GM23338 (cell line): ENCODE measurements around the gene EYA4. TPM values are rescaled to one million over a fixed set of nuclear protein-coding genes. Genes with fewer than 3 reads are reported as not detected.

ENCODE experiments used
- ATAC-seq: fragments of 200-7000 bp; cut with Tn5 transposase; 3 replicates; pipeline ENCODE4 v1.9.1; 2020
- DNase-seq: peaks from one replicate; pipeline ENCODE4 v3.0.0-alpha.2; 2015; ENCODE audit warnings: low spot score
- H2AFZ ChIP-seq: fragments of 200-600 bp; sonication (generic); 2 replicates; pipeline ENCODE4 v1.8.0; 2016; ENCODE audit warnings: antibody characterized with exemption, mild to moderate bottlenecking, moderate library complexity
- H3F3A ChIP-seq: fragments of 200-600 bp; sonication (generic); replicated peaks from 2 replicates; pipeline ENCODE4 v1.8.0; 2017; ENCODE audit warnings: antibody characterized with exemption, mixed run types, low read depth
- H3K27ac ChIP-seq: fragments of 200-600 bp; sonication (generic); 2 replicates; pipeline ENCODE4 v1.6.1; 2016; ENCODE audit warnings: low read depth
- H3K27me3 ChIP-seq: fragments of 200-600 bp; sonication (generic); 2 replicates; pipeline ENCODE4 v1.8.0; 2016; ENCODE audit warnings: mild to moderate bottlenecking, mixed run types, moderate library complexity; ENCODE audit not compliant: insufficient read depth
- H3K36me3 ChIP-seq: fragments of 200-600 bp; sonication (generic); 2 replicates; pipeline ENCODE4 v1.8.0; 2016; ENCODE audit warnings: mild to moderate bottlenecking; ENCODE audit not compliant: insufficient read depth
- H3K4me1 ChIP-seq: fragments of 200-600 bp; sonication (generic); 2 replicates; pipeline ENCODE4 v1.8.0; 2016; ENCODE audit warnings: mild to moderate bottlenecking, moderate library complexity; ENCODE audit not compliant: insufficient read depth
- H3K4me2 ChIP-seq: fragments of 200-600 bp; sonication (generic); 2 replicates; pipeline ENCODE4 v1.7.1; 2017; ENCODE audit warnings: mixed run types
- H3K4me3 ChIP-seq: fragments of 200-600 bp; sonication (generic); 2 replicates; pipeline ENCODE4 v1.6.1; 2016; ENCODE audit warnings: mixed run types
- H3K79me2 ChIP-seq: fragments of 200-600 bp; sonication (generic); replicated peaks from 2 replicates; pipeline ENCODE4 v1.8.0; 2017; ENCODE audit warnings: mild to moderate bottlenecking; ENCODE audit not compliant: insufficient read depth
- H3K9me2 ChIP-seq: fragments of 200-600 bp; sonication (generic); 2 replicates; pipeline ENCODE4 v1.8.0; 2017; ENCODE audit not compliant: insufficient read depth
- H4K20me1 ChIP-seq: fragments of 200-600 bp; sonication (generic); replicated peaks from 2 replicates; pipeline ENCODE4 v1.8.0; 2017; ENCODE audit warnings: mild to moderate bottlenecking; ENCODE audit not compliant: insufficient read depth
- H3K27ac Mint-ChIP-seq: 2 replicates; pipeline ENCODE4 v1.8.0; 2020; ENCODE audit warnings: inconsistent platforms, mild to moderate bottlenecking, moderate library complexity, mixed read lengths
- H3K27me3 Mint-ChIP-seq: 3 replicates; pipeline ENCODE4 v1.8.0; 2022; ENCODE audit warnings: low read depth, mild to moderate bottlenecking, moderate library complexity, mixed read lengths, inconsistent platforms; ENCODE audit not compliant: insufficient read depth, poor library complexity
- H3K36me3 Mint-ChIP-seq: 3 replicates; pipeline ENCODE4 v1.8.0; 2021; ENCODE audit warnings: low read depth, mild to moderate bottlenecking, inconsistent platforms, moderate library complexity, mixed read lengths
- H3K4me1 Mint-ChIP-seq: 3 replicates; pipeline ENCODE4 v1.8.0; 2020; ENCODE audit warnings: mild to moderate bottlenecking, inconsistent platforms, mixed read lengths
- H3K4me3 Mint-ChIP-seq: 3 replicates; pipeline ENCODE4 v1.8.0; 2021; ENCODE audit warnings: moderate library complexity, mild to moderate bottlenecking, inconsistent platforms, mixed read lengths
- H3K9me3 Mint-ChIP-seq: 3 replicates; pipeline ENCODE4 v1.8.0; 2020; ENCODE audit warnings: moderate library complexity, mild to moderate bottlenecking, inconsistent platforms, mixed read lengths
- CREB1 ChIP-seq: fragments of 250-450 bp; sonication (Bioruptor Pico); IDR thresholded peaks from 2 replicates; pipeline ENCODE4 v1.5.0; 2020; ENCODE audit warnings: low read depth, mild to moderate bottlenecking, moderate library complexity
- EZH2 ChIP-seq: fragments of 200-600 bp; sonication (generic); IDR thresholded peaks from one replicate; pipeline ENCODE4 v1.8.0; 2017; ENCODE audit warnings: antibody characterized with exemption, mild to moderate bottlenecking, low read depth; ENCODE audit not compliant: unreplicated experiment
- EZH2phosphoT487 ChIP-seq: fragments of 200-600 bp; sonication (generic); IDR thresholded peaks from one replicate; pipeline ENCODE4 v1.8.1; 2018; ENCODE audit warnings: antibody characterized with exemption; ENCODE audit not compliant: unreplicated experiment
- JUNB ChIP-seq: IDR thresholded peaks from one replicate; pipeline ENCODE4 v1.6.1; 2016; ENCODE audit warnings: antibody characterized with exemption; ENCODE audit not compliant: unreplicated experiment
- STAT1 ChIP-seq: IDR thresholded peaks from one replicate; pipeline ENCODE4 v1.6.1; 2016; ENCODE audit warnings: antibody characterized with exemption; ENCODE audit not compliant: unreplicated experiment
- ZNF114 ChIP-seq: fragments of 250-450 bp; sonication (Bioruptor Pico); IDR thresholded peaks from 2 replicates; pipeline ENCODE4 v1.5.0; 2020; ENCODE audit warnings: mild to moderate bottlenecking, moderate library complexity
- ZNF331 ChIP-seq: fragments of 250-450 bp; sonication (Bioruptor Pico); IDR thresholded peaks from 2 replicates; pipeline ENCODE4 v1.5.0; 2020; ENCODE audit warnings: low read depth, mild to moderate bottlenecking, moderate library complexity
- polyA plus RNA-seq: library from polyadenylated mRNA; unstranded; fragments of >200 nt; fragmentation: Nextera tagmentation; extraction: Ambion mirVana; gene quantifications from 2 replicates; pipeline ENCODE4 v1.2.1, GENCODE V29; 2016
- total RNA-seq: library from RNA; depleted of rRNA; stranded (reverse); fragments of >200 nt; shearing (Covaris generic); gene quantifications from 2 replicates; pipeline ENCODE4 v1.2.3, GENCODE V29; 2014
- TF ChIP-seq, protein P1 (sequence below): IDR thresholded peaks from 2 replicates; pipeline ENCODE4 v1.6.1; 2016; ENCODE audit warnings: antibody characterized with exemption
- TF ChIP-seq, protein P2 (sequence below): fragments of 250-450 bp; sonication (Bioruptor Pico); IDR thresholded peaks from 2 replicates; pipeline ENCODE4 v1.5.0; 2020; ENCODE audit warnings: mild to moderate bottlenecking, moderate library complexity
- TF ChIP-seq, protein P3 (sequence below), 2 experiments: fragments of 200-600 bp in 1 of 2; sonication (generic) in 1 of 2; conservative IDR thresholded peaks; 2 replicates each; pipeline versions ENCODE4 v1.5.1 to v1.6.1; 2016 to 2017; ENCODE audit warnings: antibody characterized with exemption in 2 of 2, low read depth in 2 of 2, mild to moderate bottlenecking in 2 of 2, moderate library complexity in 1 of 2
- TF ChIP-seq, protein P4 (sequence below): IDR thresholded peaks from one replicate; pipeline ENCODE4 v1.6.1; 2018; ENCODE audit warnings: antibody characterized with exemption; ENCODE audit not compliant: unreplicated experiment

The EYA4 gene
- total and polyA plus RNA-seq, 2 experiments from 2014 or later, result 0.05 to 0.21 TPM

DNA sequence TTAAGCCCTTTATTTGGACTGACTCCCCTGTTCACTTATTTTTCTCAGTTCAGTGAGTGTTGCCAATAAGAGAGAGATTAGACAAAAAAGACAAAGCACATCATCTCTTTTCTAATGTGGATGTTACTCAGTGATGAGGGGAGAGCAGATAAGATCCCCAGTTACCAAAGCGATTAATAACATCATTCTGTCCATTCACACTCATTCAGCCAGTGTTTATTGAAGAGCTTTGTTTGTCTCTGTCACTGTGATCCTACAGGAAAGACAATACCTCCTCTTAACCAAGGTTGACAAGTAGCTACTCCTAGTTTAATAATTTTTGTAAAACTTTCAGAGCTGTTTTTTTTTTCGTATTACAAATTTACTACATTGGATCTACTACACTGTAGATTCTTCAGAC is 163.0 kb downstream of the EYA4 start:
- H3K36me3 ChIP-seq, result no peaks in the 10 kb centered on the region

More for the DNA sequence above, 163.0 kb downstream of the EYA4 start:
- TF ChIP-seq EZH2 (no peak), EZH2phosphoT487 (no peak), ZNF331 (no peak), ZNF114 (CRISPR knock-in tag) (no peak), CREB1 (CRISPR knock-in tag) (no peak), JUNB (no peak), STAT1 (no peak)
- TF ChIP-seq, protein P1, sequence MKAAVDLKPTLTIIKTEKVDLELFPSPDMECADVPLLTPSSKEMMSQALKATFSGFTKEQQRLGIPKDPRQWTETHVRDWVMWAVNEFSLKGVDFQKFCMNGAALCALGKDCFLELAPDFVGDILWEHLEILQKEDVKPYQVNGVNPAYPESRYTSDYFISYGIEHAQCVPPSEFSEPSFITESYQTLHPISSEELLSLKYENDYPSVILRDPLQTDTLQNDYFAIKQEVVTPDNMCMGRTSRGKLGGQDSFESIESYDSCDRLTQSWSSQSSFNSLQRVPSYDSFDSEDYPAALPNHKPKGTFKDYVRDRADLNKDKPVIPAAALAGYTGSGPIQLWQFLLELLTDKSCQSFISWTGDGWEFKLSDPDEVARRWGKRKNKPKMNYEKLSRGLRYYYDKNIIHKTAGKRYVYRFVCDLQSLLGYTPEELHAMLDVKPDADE, result no peak
- TF ChIP-seq, protein P2, sequence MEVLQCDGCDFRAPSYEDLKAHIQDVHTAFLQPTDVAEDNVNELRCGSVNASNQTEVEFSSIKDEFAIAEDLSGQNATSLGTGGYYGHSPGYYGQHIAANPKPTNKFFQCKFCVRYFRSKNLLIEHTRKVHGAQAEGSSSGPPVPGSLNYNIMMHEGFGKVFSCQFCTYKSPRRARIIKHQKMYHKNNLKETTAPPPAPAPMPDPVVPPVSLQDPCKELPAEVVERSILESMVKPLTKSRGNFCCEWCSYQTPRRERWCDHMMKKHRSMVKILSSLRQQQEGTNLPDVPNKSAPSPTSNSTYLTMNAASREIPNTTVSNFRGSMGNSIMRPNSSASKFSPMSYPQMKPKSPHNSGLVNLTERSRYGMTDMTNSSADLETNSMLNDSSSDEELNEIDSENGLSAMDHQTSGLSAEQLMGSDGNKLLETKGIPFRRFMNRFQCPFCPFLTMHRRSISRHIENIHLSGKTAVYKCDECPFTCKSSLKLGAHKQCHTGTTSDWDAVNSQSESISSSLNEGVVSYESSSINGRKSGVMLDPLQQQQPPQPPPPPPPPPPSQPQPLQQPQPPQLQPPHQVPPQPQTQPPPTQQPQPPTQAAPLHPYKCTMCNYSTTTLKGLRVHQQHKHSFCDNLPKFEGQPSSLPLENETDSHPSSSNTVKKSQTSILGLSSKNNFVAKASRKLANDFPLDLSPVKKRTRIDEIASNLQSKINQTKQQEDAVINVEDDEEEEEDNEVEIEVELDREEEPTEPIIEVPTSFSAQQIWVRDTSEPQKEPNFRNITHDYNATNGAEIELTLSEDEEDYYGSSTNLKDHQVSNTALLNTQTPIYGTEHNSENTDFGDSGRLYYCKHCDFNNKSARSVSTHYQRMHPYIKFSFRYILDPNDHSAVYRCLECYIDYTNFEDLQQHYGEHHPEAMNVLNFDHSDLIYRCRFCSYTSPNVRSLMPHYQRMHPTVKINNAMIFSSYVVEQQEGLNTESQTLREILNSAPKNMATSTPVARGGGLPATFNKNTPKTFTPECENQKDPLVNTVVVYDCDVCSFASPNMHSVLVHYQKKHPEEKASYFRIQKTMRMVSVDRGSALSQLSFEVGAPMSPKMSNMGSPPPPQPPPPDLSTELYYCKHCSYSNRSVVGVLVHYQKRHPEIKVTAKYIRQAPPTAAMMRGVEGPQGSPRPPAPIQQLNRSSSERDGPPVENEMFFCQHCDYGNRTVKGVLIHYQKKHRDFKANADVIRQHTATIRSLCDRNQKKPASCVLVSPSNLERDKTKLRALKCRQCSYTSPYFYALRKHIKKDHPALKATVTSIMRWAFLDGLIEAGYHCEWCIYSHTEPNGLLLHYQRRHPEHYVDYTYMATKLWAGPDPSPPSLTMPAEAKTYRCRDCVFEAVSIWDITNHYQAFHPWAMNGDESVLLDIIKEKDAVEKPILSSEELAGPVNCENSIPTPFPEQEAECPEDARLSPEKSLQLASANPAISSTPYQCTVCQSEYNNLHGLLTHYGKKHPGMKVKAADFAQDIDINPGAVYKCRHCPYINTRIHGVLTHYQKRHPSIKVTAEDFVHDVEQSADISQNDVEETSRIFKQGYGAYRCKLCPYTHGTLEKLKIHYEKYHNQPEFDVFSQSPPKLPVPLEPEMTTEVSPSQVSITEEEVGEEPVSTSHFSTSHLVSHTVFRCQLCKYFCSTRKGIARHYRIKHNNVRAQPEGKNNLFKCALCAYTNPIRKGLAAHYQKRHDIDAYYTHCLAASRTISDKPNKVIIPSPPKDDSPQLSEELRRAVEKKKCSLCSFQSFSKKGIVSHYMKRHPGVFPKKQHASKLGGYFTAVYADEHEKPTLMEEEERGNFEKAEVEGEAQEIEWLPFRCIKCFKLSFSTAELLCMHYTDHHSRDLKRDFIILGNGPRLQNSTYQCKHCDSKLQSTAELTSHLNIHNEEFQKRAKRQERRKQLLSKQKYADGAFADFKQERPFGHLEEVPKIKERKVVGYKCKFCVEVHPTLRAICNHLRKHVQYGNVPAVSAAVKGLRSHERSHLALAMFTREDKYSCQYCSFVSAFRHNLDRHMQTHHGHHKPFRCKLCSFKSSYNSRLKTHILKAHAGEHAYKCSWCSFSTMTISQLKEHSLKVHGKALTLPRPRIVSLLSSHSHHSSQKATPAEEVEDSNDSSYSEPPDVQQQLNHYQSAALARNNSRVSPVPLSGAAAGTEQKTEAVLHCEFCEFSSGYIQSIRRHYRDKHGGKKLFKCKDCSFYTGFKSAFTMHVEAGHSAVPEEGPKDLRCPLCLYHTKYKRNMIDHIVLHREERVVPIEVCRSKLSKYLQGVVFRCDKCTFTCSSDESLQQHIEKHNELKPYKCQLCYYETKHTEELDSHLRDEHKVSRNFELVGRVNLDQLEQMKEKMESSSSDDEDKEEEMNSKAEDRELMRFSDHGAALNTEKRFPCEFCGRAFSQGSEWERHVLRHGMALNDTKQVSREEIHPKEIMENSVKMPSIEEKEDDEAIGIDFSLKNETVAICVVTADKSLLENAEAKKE (CRISPR knock-in tag), result no peak
- TF ChIP-seq, protein P3, sequence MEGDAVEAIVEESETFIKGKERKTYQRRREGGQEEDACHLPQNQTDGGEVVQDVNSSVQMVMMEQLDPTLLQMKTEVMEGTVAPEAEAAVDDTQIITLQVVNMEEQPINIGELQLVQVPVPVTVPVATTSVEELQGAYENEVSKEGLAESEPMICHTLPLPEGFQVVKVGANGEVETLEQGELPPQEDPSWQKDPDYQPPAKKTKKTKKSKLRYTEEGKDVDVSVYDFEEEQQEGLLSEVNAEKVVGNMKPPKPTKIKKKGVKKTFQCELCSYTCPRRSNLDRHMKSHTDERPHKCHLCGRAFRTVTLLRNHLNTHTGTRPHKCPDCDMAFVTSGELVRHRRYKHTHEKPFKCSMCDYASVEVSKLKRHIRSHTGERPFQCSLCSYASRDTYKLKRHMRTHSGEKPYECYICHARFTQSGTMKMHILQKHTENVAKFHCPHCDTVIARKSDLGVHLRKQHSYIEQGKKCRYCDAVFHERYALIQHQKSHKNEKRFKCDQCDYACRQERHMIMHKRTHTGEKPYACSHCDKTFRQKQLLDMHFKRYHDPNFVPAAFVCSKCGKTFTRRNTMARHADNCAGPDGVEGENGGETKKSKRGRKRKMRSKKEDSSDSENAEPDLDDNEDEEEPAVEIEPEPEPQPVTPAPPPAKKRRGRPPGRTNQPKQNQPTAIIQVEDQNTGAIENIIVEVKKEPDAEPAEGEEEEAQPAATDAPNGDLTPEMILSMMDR (conservative IDR thresholded peaks at IDR 0.05; ENCODE audit: low read depth in 2 of 2), result no peak
- TF ChIP-seq, protein P4, sequence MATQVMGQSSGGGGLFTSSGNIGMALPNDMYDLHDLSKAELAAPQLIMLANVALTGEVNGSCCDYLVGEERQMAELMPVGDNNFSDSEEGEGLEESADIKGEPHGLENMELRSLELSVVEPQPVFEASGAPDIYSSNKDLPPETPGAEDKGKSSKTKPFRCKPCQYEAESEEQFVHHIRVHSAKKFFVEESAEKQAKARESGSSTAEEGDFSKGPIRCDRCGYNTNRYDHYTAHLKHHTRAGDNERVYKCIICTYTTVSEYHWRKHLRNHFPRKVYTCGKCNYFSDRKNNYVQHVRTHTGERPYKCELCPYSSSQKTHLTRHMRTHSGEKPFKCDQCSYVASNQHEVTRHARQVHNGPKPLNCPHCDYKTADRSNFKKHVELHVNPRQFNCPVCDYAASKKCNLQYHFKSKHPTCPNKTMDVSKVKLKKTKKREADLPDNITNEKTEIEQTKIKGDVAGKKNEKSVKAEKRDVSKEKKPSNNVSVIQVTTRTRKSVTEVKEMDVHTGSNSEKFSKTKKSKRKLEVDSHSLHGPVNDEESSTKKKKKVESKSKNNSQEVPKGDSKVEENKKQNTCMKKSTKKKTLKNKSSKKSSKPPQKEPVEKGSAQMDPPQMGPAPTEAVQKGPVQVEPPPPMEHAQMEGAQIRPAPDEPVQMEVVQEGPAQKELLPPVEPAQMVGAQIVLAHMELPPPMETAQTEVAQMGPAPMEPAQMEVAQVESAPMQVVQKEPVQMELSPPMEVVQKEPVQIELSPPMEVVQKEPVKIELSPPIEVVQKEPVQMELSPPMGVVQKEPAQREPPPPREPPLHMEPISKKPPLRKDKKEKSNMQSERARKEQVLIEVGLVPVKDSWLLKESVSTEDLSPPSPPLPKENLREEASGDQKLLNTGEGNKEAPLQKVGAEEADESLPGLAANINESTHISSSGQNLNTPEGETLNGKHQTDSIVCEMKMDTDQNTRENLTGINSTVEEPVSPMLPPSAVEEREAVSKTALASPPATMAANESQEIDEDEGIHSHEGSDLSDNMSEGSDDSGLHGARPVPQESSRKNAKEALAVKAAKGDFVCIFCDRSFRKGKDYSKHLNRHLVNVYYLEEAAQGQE, result no peak
- Histone ChIP-seq H3K79me2 (no peaks in the 10 kb centered on the region), H2AFZ (no peak overlapping the region), H3F3A (no peaks in the 10 kb centered on the region), H4K20me1 (no peaks in the 10 kb centered on the region), H3K27me3 (no peaks in the 10 kb centered on the region), H3K4me3 (no peak overlapping the region), H3K4me1 (no peaks in the 10 kb centered on the region), H3K4me2 (no peak overlapping the region), H3K9me2 (no peaks in the 10 kb centered on the region; the same call in 1 of the 2 replicates), H3K27ac (no peak overlapping the region)
- Mint-ChIP-seq H3K27ac (no peak overlapping the region), H3K4me1 (peaks cover 16% of the 10 kb centered on the region), H3K9me3 (no peaks in the 10 kb centered on the region), H3K36me3 (no peaks in the 10 kb centered on the region), H3K4me3 (no peak overlapping the region), H3K27me3 (peaks cover 4% of the 10 kb centered on the region)
- DNase-seq (no peak), ATAC-seq (no peak)
